Measurements from ENCODE around the gene TMEM72. TPM values are rescaled to one million over a fixed set of nuclear protein-coding genes. Genes with fewer than 3 reads are reported as not detected.

Gene TMEM72
- total RNA-seq, 1 donor from 2014 or later = not detected

- Mint-ChIP-seq H3K4me3 (ENCODE audit: unreplicated experiment) (peak overlapping the region; percentile 60), H3K4me1 (ENCODE audit: unreplicated experiment) (peaks cover 35% of the 10 kb centered on the region), H3K27ac (ENCODE audit: unreplicated experiment) (no peak overlapping the region), H3K27me3 (ENCODE audit: unreplicated experiment) (peaks cover 17% of the 10 kb centered on the region), H3K9me3 (ENCODE audit: unreplicated experiment) (no peaks in the 10 kb centered on the region), H3K36me3 (ENCODE audit: low read depth, unreplicated experiment) (no peaks in the 10 kb centered on the region)
- TF ChIP-seq CTCF (IDR thresholded peaks at IDR 0.05; ENCODE audit: unreplicated experiment) = no peak
- DNase-seq (ENCODE audit: low spot score) = no peak
Observed at GRCh38 chr10:44977287-44978212, 66.4 kb downstream of the TMEM72 start.

GRCh38 chr10:44978213-44978569 is 67.1 kb downstream of the TMEM72 start:
- peaks cover 15% of the 10 kb centered on the region for H3K27me3 Mint-ChIP-seq (ENCODE audit: unreplicated experiment)
- H3K9me3 Mint-ChIP-seq (ENCODE audit: unreplicated experiment) = no peaks in the 10 kb centered on the region
- no peak for DNase-seq (ENCODE audit: low spot score)
- no peak for TF ChIP-seq CTCF (IDR thresholded peaks at IDR 0.05; ENCODE audit: unreplicated experiment)
- H3K36me3 Mint-ChIP-seq (ENCODE audit: low read depth, unreplicated experiment) = no peaks in the 10 kb centered on the region
- H3K4me3 Mint-ChIP-seq (ENCODE audit: unreplicated experiment) = peak overlapping the region; percentile 77
- peaks cover 37% of the 10 kb centered on the region for H3K4me1 Mint-ChIP-seq (ENCODE audit: unreplicated experiment)
- no peak overlapping the region for H3K27ac Mint-ChIP-seq (ENCODE audit: unreplicated experiment)

- peak; percentile 83 for DNase-seq (ENCODE audit: low spot score)
- Mint-ChIP-seq H3K27ac (ENCODE audit: unreplicated experiment) (peak within 1 kb of the TSS; percentile 57), H3K36me3 (ENCODE audit: low read depth, unreplicated experiment) (no peaks in the 10 kb centered on the region), H3K4me3 (ENCODE audit: unreplicated experiment) (peak within 1 kb of the TSS; percentile 77), H3K4me1 (ENCODE audit: unreplicated experiment) (peaks cover 38% of the 10 kb centered on the region), H3K9me3 (ENCODE audit: unreplicated experiment) (no peaks in the 10 kb centered on the region), H3K27me3 (ENCODE audit: unreplicated experiment) (peaks cover 15% of the 10 kb centered on the region)
- no peak for TF ChIP-seq CTCF (IDR thresholded peaks at IDR 0.05; ENCODE audit: unreplicated experiment)
Observed at GRCh38 chr10:44978570-44979280, 67.6 kb downstream of the TMEM72 start, which contains the start of gene DEPP1. Gene DEPP1, minus strand, starts transcription at chr10:44978809. Its CDS starts 779 bp downstream, at chr10:44978030.

GRCh38 chr10:44979281-44980191 is 68.4 kb downstream of the TMEM72 start:
- no peak overlapping the region for H3K27ac Mint-ChIP-seq (ENCODE audit: unreplicated experiment)
- no peaks in the 10 kb centered on the region for H3K36me3 Mint-ChIP-seq (ENCODE audit: low read depth, unreplicated experiment)
- no peak overlapping the region for H3K4me3 Mint-ChIP-seq (ENCODE audit: unreplicated experiment)
- DNase-seq (ENCODE audit: low spot score) = no peak
- H3K4me1 Mint-ChIP-seq (ENCODE audit: unreplicated experiment) = peaks cover 42% of the 10 kb centered on the region
- TF ChIP-seq CTCF (IDR thresholded peaks at IDR 0.05; ENCODE audit: unreplicated experiment) = no peak
- H3K27me3 Mint-ChIP-seq (ENCODE audit: unreplicated experiment) = peaks cover 15% of the 10 kb centered on the region
- no peaks in the 10 kb centered on the region for H3K9me3 Mint-ChIP-seq (ENCODE audit: unreplicated experiment)
